T-helper 22 cell (primary cell): ENCODE data around the gene CALML6.

Experiments
- DNase-seq: peaks from one replicate; pipeline ENCODE4 v3.0.0-alpha.2; 2020; ENCODE audit warnings: low read depth

CALML6 gene

GRCh38 chr1:1911350-1912041 is 3.6 kb upstream of the CALML6 start:
- no peak for DNase-seq

GRCh38 chr1:1914101-1914970 is 724 bp upstream of the CALML6 start:
- DNase-seq, result no peak

GRCh38 chr1:1915911-1916840 is 1.1 kb downstream of the CALML6 start:
- no peak for DNase-seq

- DNase-seq, result no peak
These were observed 1.8 kb downstream of the CALML6 start for GRCh38 chr1:1916851-1917251.

GRCh38 chr1:1917304-1917976 is 2.4 kb downstream of the CALML6 start:
- no peak for DNase-seq

GRCh38 chr1:1917995-1918900 is 3.2 kb downstream of the CALML6 start:
- DNase-seq, result no peak

- no peak for DNase-seq
These were observed 3.8 kb downstream of the CALML6 start, which contains the start of gene TMEM52 for GRCh38 chr1:1918901-1919303. TMEM52 (minus strand) TSS chr1:1919279; CDS start chr1:1919265, 14 bp downstream.

- DNase-seq, result peak; percentile 99
These were observed 4.4 kb downstream of the CALML6 start for GRCh38 chr1:1919304-1920056.

GRCh38 chr1:1920057-1920607 is 5.1 kb downstream of the CALML6 start:
- no peak for DNase-seq

- DNase-seq, result no peak
These were observed 5.8 kb downstream of the CALML6 start for GRCh38 chr1:1920608-1921458.

- DNase-seq, result no peak
These were observed 6.4 kb downstream of the CALML6 start for GRCh38 chr1:1921459-1921862.

- DNase-seq, result no peak
These were observed 7.0 kb downstream of the CALML6 start for GRCh38 chr1:1921901-1922701.

GRCh38 chr1:1922702-1922955 is 7.6 kb downstream of the CALML6 start:
- no peak for DNase-seq

GRCh38 chr1:1922956-1923833 is 8.1 kb downstream of the CALML6 start:
- no peak for DNase-seq

GRCh38 chr1:1924386-1924785 is 9.3 kb downstream of the CALML6 start:
- DNase-seq, result no peak

- DNase-seq, result no peak
These were observed 9.8 kb downstream of the CALML6 start for GRCh38 chr1:1924849-1925248.
